GM11168 (cell line): ENCODE results near the gene GART.
"Not testable (repeated sequence)": the region's sequence is repeated elsewhere in the genome, so short reads cannot be mapped to it uniquely, and the experiment has no call there.

Experiments
- in situ Hi-C: fragments of 300-500 bp; cut with MboI; formaldehyde crosslinking; loops from one replicate; pipeline ENCODE4 v1.12.0; 2022; ENCODE audit warnings: low sequenced_read_pairs; ENCODE audit not compliant: unreplicated experiment

The GART gene

DNA sequence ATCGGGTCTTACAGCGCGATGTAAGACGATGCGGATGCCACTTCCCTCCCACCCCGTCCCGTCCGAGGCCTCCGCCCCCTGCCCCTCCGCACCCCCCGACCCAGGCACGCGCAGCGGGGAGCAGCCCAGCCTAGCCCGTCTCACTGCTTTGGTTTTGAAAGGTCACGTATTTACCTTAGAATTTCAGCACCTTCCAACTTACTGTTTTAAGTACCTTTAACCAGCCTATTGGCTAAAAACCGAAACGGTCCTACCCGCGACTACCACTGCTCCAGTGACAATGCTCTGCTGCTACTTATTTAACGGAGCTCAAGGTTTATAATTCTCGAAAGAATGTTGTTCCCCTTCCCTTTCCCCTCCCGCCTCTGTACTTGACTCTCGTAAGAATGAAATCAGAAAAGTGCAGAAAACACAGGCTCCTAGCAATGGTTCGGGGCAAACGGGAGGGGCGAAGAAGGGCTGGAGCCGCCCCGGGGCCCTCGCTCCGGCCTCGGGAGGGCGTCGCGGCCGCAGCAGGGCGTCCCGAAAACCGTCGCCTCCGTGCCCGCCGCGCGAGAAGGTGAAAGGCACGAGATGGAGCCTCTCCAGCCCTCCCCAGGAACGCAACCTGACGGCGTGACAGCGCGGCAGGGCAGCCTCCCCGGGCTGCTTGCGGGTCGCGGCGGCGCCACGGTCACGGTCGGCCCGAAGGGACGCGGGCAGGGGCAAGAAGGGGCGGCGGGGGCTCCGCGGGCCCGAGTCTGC is 62.8 kb downstream of the GART start:
- in situ Hi-C loops: no loop called here

DNA sequence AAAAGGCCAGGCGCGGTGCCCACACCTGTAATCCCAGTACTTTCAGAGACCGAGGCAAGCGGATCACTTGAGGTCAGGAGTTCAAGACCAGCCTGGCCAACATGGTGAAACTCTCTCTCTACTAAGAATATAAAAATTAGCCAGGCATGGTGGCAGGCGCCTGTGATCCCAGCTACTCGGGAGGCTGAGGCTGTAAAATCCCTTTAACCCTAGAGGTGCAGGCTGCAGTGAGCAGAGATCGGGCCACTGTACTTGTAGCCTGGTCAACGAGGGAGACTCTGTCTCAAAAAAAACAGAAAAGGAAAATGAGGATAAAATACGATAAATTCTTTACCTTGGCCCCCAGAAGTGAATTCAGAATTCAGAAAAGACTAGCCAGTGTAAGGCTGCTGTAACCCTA is 63.7 kb downstream of the GART start:
- in situ Hi-C loops: no loop called here

DNA sequence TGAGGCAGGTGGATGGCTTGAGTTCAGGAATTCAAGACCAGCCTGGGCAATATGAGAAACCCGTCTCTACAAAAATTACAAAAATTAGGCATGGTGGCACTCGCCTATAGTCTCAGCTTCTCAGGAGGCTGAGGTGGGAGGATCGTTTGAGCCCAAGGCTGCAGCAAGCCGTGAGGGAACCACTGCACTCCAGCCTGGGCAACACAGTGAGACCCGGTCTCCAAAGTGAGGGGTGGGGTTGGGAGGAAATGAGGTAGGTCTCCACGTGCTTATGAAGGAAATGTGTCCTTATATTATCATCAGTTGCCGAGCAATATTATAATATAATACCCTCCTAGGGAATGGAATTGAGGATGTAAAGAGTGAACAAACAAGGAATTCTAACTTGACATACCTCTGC is 64.9 kb downstream of the GART start:
- in situ Hi-C loops: no loop called here

DNA sequence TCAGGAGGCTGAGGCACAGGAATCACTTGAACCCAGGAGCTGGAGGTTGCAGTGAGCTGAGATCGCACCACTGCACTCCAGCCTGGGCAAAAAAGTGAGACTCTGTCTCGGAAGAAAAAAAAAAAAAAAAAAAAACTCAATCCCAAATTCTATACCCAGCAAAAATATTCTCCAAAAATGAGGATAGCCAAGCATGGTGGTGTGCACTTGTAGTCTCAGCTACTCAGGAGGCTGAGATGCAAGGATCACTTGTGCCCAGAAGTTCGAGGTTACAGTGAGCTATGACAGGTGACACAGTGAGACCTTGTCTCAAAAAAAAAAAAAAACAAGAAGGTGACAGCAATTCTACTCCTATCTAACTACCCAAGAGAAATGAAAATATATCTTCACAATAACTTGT is 68.6 kb downstream of the GART start:
- in situ Hi-C loops: no loop called here

DNA sequence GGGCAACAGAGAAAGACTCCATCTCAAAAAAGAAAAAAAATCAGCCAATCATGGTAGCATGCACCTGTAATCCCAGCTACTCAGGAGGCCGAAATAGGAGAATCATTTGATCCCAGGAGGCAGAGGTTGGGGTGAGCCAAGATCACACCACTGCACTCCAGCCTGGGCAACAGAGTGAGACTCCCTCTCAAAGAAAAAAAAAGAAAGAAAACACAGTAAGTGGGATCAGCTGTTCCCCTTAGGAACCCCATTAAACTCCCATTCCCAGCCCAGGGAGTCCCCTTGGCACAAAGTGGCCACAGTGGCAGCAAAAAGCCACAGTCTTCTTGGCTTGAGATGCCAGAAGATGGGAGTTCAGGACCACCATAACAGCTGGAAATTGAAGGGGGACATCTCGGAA is 71.2 kb downstream of the GART start:
- in situ Hi-C loops: no loop called here

DNA sequence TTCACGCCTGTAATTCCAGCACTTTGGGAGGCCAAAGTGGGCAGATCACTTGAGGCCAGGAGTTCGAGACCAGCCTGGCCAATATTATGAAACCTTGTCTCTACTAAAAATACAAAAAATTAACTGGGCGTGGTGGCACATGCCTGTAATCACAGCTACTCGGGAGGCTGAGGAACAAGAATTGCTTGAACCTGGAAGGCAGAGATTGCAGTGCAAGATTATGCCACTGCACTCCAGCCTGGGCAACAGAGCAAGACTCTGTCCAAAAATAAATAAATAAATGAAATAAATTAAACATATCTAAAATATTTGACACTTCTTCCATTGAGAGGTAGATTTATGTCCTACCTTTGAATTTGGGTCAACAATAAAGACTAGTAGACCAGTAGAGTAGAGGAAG is 72.7 kb downstream of the GART start:
- in situ Hi-C loops: not testable (repeated sequence)

DNA sequence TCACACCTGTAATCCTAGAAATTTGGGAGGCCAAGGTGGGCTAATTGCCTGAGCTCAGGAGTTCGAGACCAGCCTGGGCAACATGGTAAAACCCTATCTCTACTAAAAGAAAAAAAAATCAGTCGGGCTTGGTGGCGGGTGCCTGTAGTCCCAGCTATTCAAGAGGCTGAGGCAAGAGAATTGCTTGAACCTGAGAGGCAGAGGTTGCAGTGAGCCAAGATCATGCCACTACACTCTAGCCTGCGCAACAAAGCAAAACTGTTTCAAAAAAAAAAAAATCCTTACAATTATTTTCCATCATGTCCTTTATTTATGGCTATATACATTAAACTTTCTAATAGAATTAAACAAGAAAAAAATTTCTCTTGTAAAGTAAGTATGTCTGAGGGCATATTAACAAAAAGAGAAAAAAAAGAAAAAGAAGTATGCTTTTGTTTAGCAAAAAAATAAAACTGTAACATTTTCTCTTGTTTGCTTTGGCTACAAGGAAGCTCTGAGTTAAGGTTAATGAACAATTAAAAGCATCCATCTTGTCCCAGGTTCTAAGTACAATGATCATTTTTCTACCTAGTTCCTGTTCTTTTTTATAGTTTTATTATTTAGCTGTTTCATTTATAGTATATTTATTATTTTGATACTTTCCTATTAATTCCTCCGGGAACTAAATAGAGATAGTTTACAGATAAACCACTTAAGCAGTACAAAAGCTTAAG is 80.2 kb downstream of the GART start:
- in situ Hi-C loops: no loop called here

DNA sequence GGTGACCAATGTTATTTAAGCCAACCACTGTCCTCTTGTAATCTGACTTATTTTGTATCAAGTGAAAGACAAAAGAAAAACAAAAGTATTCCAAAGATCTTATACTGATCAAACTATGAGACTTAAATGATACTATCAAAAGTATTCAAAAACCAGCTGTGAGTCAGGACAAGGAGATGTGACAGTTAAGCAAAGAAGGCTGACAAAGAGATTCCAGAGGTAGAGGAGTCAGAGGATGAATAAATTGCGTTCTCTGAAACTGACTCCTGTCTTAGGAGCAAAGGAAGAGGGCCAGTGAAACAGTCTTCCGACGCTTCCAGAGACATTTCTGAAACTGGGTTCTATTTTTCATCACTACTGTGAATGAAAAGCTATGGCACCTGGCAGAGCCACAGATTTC is 83.1 kb downstream of the GART start:
- in situ Hi-C loops: no loop called here

DNA sequence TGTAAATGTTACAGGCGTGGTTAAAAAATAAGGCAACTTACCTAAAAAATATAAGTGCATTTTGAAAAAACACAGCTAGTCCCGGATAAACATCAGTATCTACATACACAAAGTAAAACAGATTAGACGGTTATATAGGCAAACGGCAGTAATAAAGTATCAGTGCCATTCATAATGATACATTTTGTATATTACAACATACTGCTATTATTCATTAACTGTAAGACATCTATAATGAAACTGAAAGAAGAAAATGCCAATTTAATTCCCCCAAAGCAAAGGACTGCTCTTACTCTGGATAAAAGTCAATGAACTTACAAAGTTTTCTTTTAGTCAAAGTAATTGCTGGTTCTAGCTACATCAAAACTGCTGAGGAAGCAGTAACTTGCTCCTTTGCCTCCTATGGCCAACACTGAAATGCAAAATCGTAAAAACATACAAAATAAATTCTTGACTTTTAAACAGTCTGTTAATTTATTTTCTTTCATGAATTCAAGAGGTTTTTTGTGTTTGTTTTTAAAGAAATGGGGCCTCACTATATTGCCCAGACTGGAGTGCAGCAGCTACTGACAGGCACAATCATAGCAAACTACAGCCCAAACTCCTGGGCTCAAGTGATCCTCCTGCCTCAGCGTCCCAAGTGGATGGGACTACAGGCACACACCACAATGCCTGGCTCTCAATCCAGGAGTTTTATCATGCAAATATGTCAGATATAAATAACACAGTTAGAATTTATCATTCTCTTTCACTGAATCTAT is 86.1 kb downstream of the GART start:
- in situ Hi-C loops: no loop called here
